Measurements from ENCODE around the gene MOSPD3.

- TF ChIP-seq, protein P1, sequence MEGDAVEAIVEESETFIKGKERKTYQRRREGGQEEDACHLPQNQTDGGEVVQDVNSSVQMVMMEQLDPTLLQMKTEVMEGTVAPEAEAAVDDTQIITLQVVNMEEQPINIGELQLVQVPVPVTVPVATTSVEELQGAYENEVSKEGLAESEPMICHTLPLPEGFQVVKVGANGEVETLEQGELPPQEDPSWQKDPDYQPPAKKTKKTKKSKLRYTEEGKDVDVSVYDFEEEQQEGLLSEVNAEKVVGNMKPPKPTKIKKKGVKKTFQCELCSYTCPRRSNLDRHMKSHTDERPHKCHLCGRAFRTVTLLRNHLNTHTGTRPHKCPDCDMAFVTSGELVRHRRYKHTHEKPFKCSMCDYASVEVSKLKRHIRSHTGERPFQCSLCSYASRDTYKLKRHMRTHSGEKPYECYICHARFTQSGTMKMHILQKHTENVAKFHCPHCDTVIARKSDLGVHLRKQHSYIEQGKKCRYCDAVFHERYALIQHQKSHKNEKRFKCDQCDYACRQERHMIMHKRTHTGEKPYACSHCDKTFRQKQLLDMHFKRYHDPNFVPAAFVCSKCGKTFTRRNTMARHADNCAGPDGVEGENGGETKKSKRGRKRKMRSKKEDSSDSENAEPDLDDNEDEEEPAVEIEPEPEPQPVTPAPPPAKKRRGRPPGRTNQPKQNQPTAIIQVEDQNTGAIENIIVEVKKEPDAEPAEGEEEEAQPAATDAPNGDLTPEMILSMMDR (IDR thresholded peaks at IDR 0.05; ENCODE audit: borderline replicate concordance, extremely low read depth, low read length, poor library complexity, severe bottlenecking): no peak
- TF ChIP-seq EZH2 (IDR thresholded peaks at IDR 0.05; ENCODE audit: borderline replicate concordance, low read depth, low read length, severe bottlenecking): no peak
Measured at GRCh38 chr7:100620239-100620638, 7.9 kb downstream of the MOSPD3 start.

Measured in DND-41 (cell line).